ENCODE measurements around the gene RASSF8.

DNA sequence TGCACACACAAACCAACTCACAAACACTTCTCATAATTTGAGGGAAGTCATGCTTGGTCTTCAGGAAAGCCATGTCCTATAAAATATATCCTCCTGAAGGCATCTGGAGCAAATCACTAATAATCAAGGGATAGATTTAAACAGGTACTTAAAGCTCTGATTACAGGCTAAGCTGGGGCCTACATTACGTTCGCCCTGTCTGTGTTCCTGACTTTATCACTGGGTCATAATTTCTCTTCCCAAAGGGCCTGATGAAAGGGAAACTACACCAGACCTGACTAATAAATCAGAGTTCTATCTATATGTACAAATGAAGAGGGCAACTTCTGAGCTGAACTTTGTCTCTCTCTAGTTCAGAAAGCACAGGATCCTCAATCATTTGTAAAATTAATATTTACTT, 43.9 kb upstream of the RASSF8 start:
- TF ChIP-seq, protein P1, sequence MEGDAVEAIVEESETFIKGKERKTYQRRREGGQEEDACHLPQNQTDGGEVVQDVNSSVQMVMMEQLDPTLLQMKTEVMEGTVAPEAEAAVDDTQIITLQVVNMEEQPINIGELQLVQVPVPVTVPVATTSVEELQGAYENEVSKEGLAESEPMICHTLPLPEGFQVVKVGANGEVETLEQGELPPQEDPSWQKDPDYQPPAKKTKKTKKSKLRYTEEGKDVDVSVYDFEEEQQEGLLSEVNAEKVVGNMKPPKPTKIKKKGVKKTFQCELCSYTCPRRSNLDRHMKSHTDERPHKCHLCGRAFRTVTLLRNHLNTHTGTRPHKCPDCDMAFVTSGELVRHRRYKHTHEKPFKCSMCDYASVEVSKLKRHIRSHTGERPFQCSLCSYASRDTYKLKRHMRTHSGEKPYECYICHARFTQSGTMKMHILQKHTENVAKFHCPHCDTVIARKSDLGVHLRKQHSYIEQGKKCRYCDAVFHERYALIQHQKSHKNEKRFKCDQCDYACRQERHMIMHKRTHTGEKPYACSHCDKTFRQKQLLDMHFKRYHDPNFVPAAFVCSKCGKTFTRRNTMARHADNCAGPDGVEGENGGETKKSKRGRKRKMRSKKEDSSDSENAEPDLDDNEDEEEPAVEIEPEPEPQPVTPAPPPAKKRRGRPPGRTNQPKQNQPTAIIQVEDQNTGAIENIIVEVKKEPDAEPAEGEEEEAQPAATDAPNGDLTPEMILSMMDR (conservative IDR thresholded peaks at IDR 0.05; ENCODE audit: low read depth in 2 of 2), result no peak
- TF ChIP-seq EZH2 (IDR thresholded peaks at IDR 0.05; ENCODE audit: low read depth, unreplicated experiment), result no peak
- TF ChIP-seq CREB1 (CRISPR knock-in tag; IDR thresholded peaks at IDR 0.05; ENCODE audit: low read depth), result no peak
- no peak for TF ChIP-seq JUNB (IDR thresholded peaks at IDR 0.05; ENCODE audit: unreplicated experiment)
- TF ChIP-seq POLR2AphosphoS5 (IDR thresholded peaks at IDR 0.05; ENCODE audit: low read depth), result no peak
- no peak for TF ChIP-seq EZH2phosphoT487 (IDR thresholded peaks at IDR 0.05; ENCODE audit: unreplicated experiment)
- TF ChIP-seq REST (IDR thresholded peaks at IDR 0.05; ENCODE audit: unreplicated experiment), result no peak
- no peak for TF ChIP-seq NANOG (IDR thresholded peaks at IDR 0.05; ENCODE audit: borderline replicate concordance)
